Myometrial cell (primary cell): ENCODE results near the gene MRPL36. TPM values are rescaled to one million over a fixed set of nuclear protein-coding genes. Genes with fewer than 3 reads are reported as not detected.

Experiments used
- total RNA-seq: library from RNA; depleted of rRNA; stranded (reverse); fragments of >200 nt; gene quantifications from 2 replicates; pipeline ENCODE4 v1.2.3, GENCODE V29; 2015

Gene MRPL36
- total RNA-seq: 50.5 and 76.7 TPM in 2 replicates

DNA sequence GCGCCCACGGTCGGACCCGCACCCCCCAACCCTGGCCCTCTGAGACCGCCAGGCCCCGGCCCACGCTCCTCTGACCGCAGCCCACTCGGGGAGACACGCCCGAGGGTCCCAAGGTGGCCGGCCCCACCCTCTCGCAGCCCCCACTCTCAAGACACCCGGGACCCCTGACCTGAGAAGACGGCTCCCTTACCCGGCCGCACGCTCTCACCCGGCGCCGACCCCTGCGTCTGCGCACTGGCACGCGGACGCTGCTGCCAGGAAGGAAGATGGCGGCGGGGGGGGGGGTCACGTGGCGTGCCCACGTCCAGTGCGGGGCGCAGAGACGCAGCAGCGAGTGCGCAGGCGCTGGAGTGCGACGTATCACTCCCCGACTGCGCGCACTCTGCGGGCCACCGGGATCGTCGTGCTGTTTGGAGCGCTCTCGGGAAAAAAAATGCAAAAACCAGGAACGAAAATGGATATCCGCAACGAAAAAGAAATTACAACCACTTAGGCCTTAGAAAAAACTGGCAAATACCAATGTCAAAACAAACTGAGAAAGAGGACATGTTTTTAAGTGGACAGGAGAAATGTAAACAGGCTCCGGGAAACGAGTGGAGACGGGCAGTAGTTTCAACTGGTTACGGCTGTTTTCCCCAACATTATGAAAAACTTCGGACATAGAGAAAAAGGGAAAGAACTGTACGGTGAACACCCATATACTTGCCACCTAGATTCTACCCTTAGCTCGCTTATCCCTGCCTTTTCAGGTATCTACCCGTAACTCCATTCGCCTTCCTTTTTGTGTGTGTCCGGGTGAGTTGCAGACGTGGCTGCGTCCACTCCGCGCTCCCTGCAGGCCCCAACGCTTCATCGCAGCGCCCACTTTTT is at the start of gene MRPL36:
TSS of gene MRPL36 (minus strand) at position 236 of the 870 bp plus-strand sequence. CDS start 902 bp downstream, outside the sequence.

DNA sequence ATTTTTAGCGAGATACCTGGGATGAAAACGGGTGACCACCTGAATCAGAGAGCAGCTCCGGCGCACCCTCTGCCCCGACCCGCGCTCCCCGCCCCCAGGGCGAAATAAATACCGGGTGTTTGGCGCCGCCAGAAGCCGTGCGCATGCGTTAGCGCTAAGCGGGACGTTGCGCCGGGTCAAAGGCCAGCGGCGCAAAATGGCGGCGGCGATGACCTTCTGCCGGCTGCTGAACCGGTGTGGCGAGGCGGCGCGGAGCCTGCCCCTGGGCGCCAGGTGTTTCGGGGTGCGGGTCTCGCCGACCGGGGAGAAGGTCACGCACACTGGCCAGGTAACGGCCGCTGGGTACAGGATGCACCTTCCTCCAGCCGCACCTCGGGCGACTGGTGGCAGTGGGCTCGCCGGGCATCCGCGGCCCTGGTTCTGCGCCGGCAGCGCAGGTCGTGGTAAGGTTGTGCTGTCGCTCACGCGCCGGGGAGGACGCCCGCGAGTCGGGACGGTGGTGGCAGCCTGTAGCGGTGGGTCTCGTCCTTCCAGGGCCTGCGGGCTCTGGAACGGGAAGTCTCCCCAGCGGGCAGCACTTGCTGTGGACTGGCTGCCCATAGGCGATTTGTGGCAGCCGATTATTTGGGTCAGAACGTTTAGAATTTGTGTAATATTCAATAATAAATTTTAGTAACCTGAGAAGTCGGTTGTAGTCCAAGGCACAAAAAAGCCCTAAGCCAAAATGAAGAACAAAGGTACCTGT is 1.8 kb upstream of the MRPL36 start, which contains the start of gene NDUFS6:
TSS of gene NDUFS6 (plus strand) at position 186 of the 745 bp plus-strand sequence. CDS start at position 197, 11 bp downstream.

Other genes starting within 250 kb of the MRPL36 start
- gene NDUFS6, start 1.6 kb upstream of the MRPL36 start, total RNA-seq: 56.7 and 66.0 TPM in 2 replicates
- gene IRX4, start 83.1 kb upstream of the MRPL36 start, total RNA-seq: not detected in 2 replicates